PC-9 (cell line): ENCODE measurements around the gene NLGN1. TPM values are rescaled to one million over a fixed set of nuclear protein-coding genes. Genes with fewer than 3 reads are reported as not detected.

Experiments used
- BruUV-seq: library from RNA; stranded (reverse); fragments of 400-500 nt; replicated peaks from 2 replicates; lab custom pipeline; 2021; lab: Mats Ljungman, UMichigan
- CTCF ChIA-PET: fragments of 300-600 bp; sonication (Branson Sonifier 250); formaldehyde crosslinking; loops from one replicate; lab custom pipeline; 2022; ENCODE audit warnings: antibody characterized with exemption; lab: Charles Lee
- POLR2A ChIA-PET: fragments of 300-600 bp; sonication (Branson Sonifier 250); formaldehyde crosslinking; loops from one replicate; lab custom pipeline; 2022; ENCODE audit warnings: antibody characterized with exemption; ENCODE audit not compliant: unreplicated experiment; lab: Charles Lee
- DNase-seq, 2 experiments: peaks; one replicate each; pipeline versions ENCODE4 v3.0.0 to v3.0.0-alpha.2; 2015 to 2022; ENCODE audit warnings: mixed read lengths in 1 of 2
- H2AFZ ChIP-seq: fragments of 200-600 bp; sonication (generic); 2 replicates; pipeline ENCODE4 v1.8.1; 2017; ENCODE audit warnings: antibody characterized with exemption
- H3F3A ChIP-seq: fragments of 200-600 bp; sonication (generic); 2 replicates; pipeline ENCODE4 v1.8.1; 2017; ENCODE audit warnings: antibody characterized with exemption, mild to moderate bottlenecking, low read depth; ENCODE audit not compliant: insufficient read depth
- H3K27ac ChIP-seq: fragments of 200-600 bp; sonication (generic); 2 replicates; pipeline ENCODE4 v1.6.1; 2016; ENCODE audit warnings: mixed run types
- H3K27me3 ChIP-seq: fragments of 200-600 bp; sonication (generic); 2 replicates; pipeline ENCODE4 v1.6.1; 2016; ENCODE audit warnings: low read depth, mixed run types; ENCODE audit not compliant: insufficient read depth
- H3K36me3 ChIP-seq: fragments of 200-600 bp; sonication (generic); 2 replicates; pipeline ENCODE4 v1.6.1; 2016; ENCODE audit warnings: low read depth, mixed run types
- H3K4me1 ChIP-seq: fragments of 200-600 bp; sonication (generic); replicated peaks from 2 replicates; pipeline ENCODE4 v1.6.1; 2016; ENCODE audit warnings: mixed run types; ENCODE audit not compliant: insufficient read depth
- H3K4me2 ChIP-seq: fragments of 200-600 bp; sonication (generic); 2 replicates; pipeline ENCODE4 v1.6.1; 2017; ENCODE audit warnings: mixed run types
- H3K4me3 ChIP-seq: fragments of 200-600 bp; sonication (generic); 2 replicates; pipeline ENCODE4 v1.6.1; 2016; ENCODE audit warnings: mixed run types
- H3K79me2 ChIP-seq: fragments of 200-600 bp; sonication (generic); 2 replicates; pipeline ENCODE4 v1.6.1; 2017; ENCODE audit warnings: low read depth, mixed run types
- H3K9me2 ChIP-seq: fragments of 200-600 bp; sonication (generic); 2 replicates; pipeline ENCODE4 v1.8.1; 2017; ENCODE audit warnings: mild to moderate bottlenecking; ENCODE audit not compliant: insufficient read depth
- H3K9me3 ChIP-seq: fragments of 200-600 bp; sonication (generic); 2 replicates; pipeline ENCODE4 v1.8.1; 2016; ENCODE audit warnings: low read depth; ENCODE audit not compliant: insufficient read depth
- H4K20me1 ChIP-seq: fragments of 200-600 bp; sonication (generic); 2 replicates; pipeline ENCODE4 v1.8.1; 2017; ENCODE audit not compliant: insufficient read depth
- CTCF ChIP-seq: fragments of 200-600 bp; sonication (generic); conservative IDR thresholded peaks from 2 replicates; pipeline ENCODE4 v1.6.1; 2017; ENCODE audit warnings: mixed run types, antibody characterized with exemption, mild to moderate bottlenecking, moderate library complexity
- EZH2 ChIP-seq: fragments of 200-600 bp; sonication (generic); IDR thresholded peaks from 2 replicates; pipeline ENCODE4 v1.8.0; 2017; ENCODE audit warnings: antibody characterized with exemption, low read depth
- intact Hi-C: fragments of 100-400 bp; cut with micrococcal nuclease; formaldehyde crosslinking; loops from one replicate; pipeline ENCODE4 v1.10.0; 2022; ENCODE audit not compliant: unreplicated experiment
- total RNA-seq: library from RNA; stranded (reverse); gene quantifications from 2 replicates; pipeline ENCODE4 v1.2.3, GENCODE V29; 2021

Gene NLGN1
- total RNA-seq, 1 experiment from 2014 or later: 1.4 TPM

- ChIA-PET POLR2A (no interaction called here), CTCF (interaction anchor here (0.5 kb wide), 1 partner anchor 120 kb away, joined by 12 read pairs; no protein-coding TSS in a partner anchor)
- Histone ChIP-seq H3K9me2 (peaks cover 6% of the 10 kb centered on the region; the same call in 1 of the 2 replicates), H3F3A (no peaks in the 10 kb centered on the region), H3K4me2 (no peak overlapping the region), H3K4me1 (no peaks in the 10 kb centered on the region), H3K9me3 (no peaks in the 10 kb centered on the region), H3K4me3 (no peak overlapping the region), H4K20me1 (no peaks in the 10 kb centered on the region), H3K79me2 (no peaks in the 10 kb centered on the region), H3K36me3 (no peaks in the 10 kb centered on the region), H2AFZ (0 out of 2 replicates have a peak overlapping the region, but pooled peaks have one; percentile 5), H3K27ac (no peak overlapping the region), H3K27me3 (no peaks in the 10 kb centered on the region)
- intact Hi-C loops: no loop called here
- DNase-seq: no peak
- TF ChIP-seq CTCF (no peak), EZH2 (no peak)
- BruUV-seq: no TSS peak
Observed at GRCh38 chr3:174253196-174253823, 855.8 kb downstream of the NLGN1 start.

GRCh38 chr3:174253940-174254339 is 856.4 kb downstream of the NLGN1 start:
- H3F3A ChIP-seq: no peaks in the 10 kb centered on the region
- H3K27me3 ChIP-seq: no peaks in the 10 kb centered on the region
- TF ChIP-seq EZH2 (no peak), CTCF (no peak)
- H3K4me1 ChIP-seq: no peaks in the 10 kb centered on the region
- BruUV-seq: no TSS peak
- H3K4me3 ChIP-seq: no peak overlapping the region
- H3K9me2 ChIP-seq: peaks cover 6% of the 10 kb centered on the region; the same call in 1 of the 2 replicates
- intact Hi-C loops: no loop called here
- no peaks in the 10 kb centered on the region for H3K9me3 ChIP-seq
- no peak overlapping the region for H2AFZ ChIP-seq
- ChIA-PET POLR2A (no interaction called here), CTCF (interaction anchor here (0.7 kb wide), 1 partner anchor 935 kb away, joined by 6 read pairs; no protein-coding TSS in a partner anchor)
- no peaks in the 10 kb centered on the region for H3K79me2 ChIP-seq
- no peak overlapping the region for H3K4me2 ChIP-seq
- H3K36me3 ChIP-seq: no peaks in the 10 kb centered on the region
- H4K20me1 ChIP-seq: no peaks in the 10 kb centered on the region
- H3K27ac ChIP-seq: no peak overlapping the region
- DNase-seq: no peak

DNA sequence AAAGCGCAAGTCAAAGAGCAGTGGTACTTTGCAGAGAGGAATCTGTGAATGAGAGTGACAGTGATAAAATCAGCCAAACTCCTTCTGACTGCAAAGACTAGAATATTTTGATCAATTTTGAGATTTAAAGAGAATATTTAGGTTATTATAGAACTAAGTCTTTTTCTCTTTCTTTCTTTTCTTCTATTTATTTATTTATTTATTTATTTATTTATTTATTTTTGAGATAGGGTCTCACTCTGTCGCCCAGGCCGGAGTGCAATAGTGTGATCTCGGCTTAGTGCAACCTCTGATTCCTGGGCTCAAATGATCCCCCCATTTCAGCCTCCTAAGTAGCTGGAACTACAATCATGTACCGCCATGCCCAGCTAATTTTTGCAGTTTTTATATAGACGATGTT is 857.9 kb downstream of the NLGN1 start:
- CTCF ChIA-PET: no interaction called here
- TF ChIP-seq EZH2 (no peak), CTCF (no peak)
- BruUV-seq: no TSS peak
- Histone ChIP-seq H3K79me2 (no peaks in the 10 kb centered on the region), H3K9me3 (no peaks in the 10 kb centered on the region), H3K27ac (no peak overlapping the region), H3K36me3 (no peaks in the 10 kb centered on the region), H3K9me2 (peaks cover 6% of the 10 kb centered on the region; the same call in 1 of the 2 replicates), H4K20me1 (no peaks in the 10 kb centered on the region), H2AFZ (no peak overlapping the region), H3K4me3 (no peak overlapping the region), H3K27me3 (no peaks in the 10 kb centered on the region), H3F3A (no peaks in the 10 kb centered on the region), H3K4me1 (no peaks in the 10 kb centered on the region), H3K4me2 (no peak overlapping the region)
- DNase-seq: no peak
- intact Hi-C loops: no loop called here
- POLR2A ChIA-PET: no interaction called here
